ENCODE data around the gene SINHCAF. TPM values are rescaled to one million over a fixed set of nuclear protein-coding genes. Genes with fewer than 3 reads are reported as not detected.

The SINHCAF gene
- total and polyA plus RNA-seq, 2 of the 8 experiments (the other 6 are each of a cell fraction or from before 2014, with no cell fraction given), result 138 to 576 TPM

GRCh38 chr12:31260840-31261239 lies 65.1 kb downstream of the SINHCAF start (continued):
- TF ChIP-seq SRF (IDR thresholded peaks at IDR 0.05; ENCODE audit: low read depth, low read length), result no peak
- TF ChIP-seq ZNF274 (IDR thresholded peaks at IDR 0.05; ENCODE audit: borderline replicate concordance, extremely low read depth, low read length), result no peak
